H9 (cell line): ENCODE results near the gene BLNK. TPM values are rescaled to one million over a fixed set of nuclear protein-coding genes. Genes with fewer than 3 reads are reported as not detected.

Experiments
- DNase-seq: peaks from one replicate; pipeline ENCODE4 v3.0.0-alpha.2; 2017
- H2AFZ ChIP-seq: one replicate; pipeline ENCODE4 v1.6.1; 2013; ENCODE audit warnings: mild to moderate bottlenecking, low read length, control low read depth, moderate library complexity
- H2AK5ac ChIP-seq: 2 replicates; pipeline ENCODE4 v1.6.1; 2013; ENCODE audit warnings: low read length, control low read depth, mixed read lengths; ENCODE audit not compliant: insufficient read length
- H2BK120ac ChIP-seq: one replicate; pipeline ENCODE4 v1.6.1; 2013; ENCODE audit warnings: low read depth, mild to moderate bottlenecking, low read length, control low read depth, inconsistent platforms; ENCODE audit not compliant: poor library complexity, severe bottlenecking
- H2BK12ac ChIP-seq: 2 replicates; pipeline ENCODE4 v1.6.1; 2013; ENCODE audit warnings: low read length, control low read depth, mixed read lengths, low read depth; ENCODE audit not compliant: insufficient read length
- H2BK15ac ChIP-seq: 2 replicates; pipeline ENCODE4 v1.6.1; 2013; ENCODE audit warnings: low read depth, low read length, control low read depth
- H2BK20ac ChIP-seq: one replicate; pipeline ENCODE4 v1.6.1; 2013; ENCODE audit warnings: low read depth, mild to moderate bottlenecking, low read length, control low read depth, inconsistent platforms; ENCODE audit not compliant: poor library complexity, severe bottlenecking
- H2BK5ac ChIP-seq: 2 replicates; pipeline ENCODE4 v1.6.1; 2013; ENCODE audit warnings: low read length, control low read depth, mixed read lengths; ENCODE audit not compliant: insufficient read length
- H3K14ac ChIP-seq: 2 replicates; pipeline ENCODE4 v1.6.1; 2013; ENCODE audit warnings: low read length, control low read depth; ENCODE audit not compliant: insufficient read depth
- H3K18ac ChIP-seq: 2 replicates; pipeline ENCODE4 v1.6.1; 2013; ENCODE audit warnings: low read depth, mild to moderate bottlenecking, mixed read lengths, low read length, control low read depth; ENCODE audit not compliant: insufficient read length
- H3K23ac ChIP-seq: 2 replicates; pipeline ENCODE4 v1.6.1; 2013; ENCODE audit warnings: low read length, control low read depth, mixed read lengths, low read depth; ENCODE audit not compliant: insufficient read length
- H3K23me2 ChIP-seq: 2 replicates; pipeline ENCODE4 v1.6.1; 2013; ENCODE audit warnings: low read depth, mild to moderate bottlenecking, mixed read lengths, low read length, control low read depth; ENCODE audit not compliant: insufficient read length, poor library complexity, severe bottlenecking
- H3K27ac ChIP-seq: 2 replicates; pipeline ENCODE4 v1.5.1; 2013; ENCODE audit warnings: low read length, control low read depth, mixed read lengths, low read depth; ENCODE audit not compliant: insufficient read length
- H3K27me3 ChIP-seq: 2 replicates; pipeline ENCODE4 v1.6.1; 2013; ENCODE audit warnings: low read length, control low read depth, inconsistent platforms; ENCODE audit not compliant: insufficient read depth
- H3K4ac ChIP-seq: 2 replicates; pipeline ENCODE4 v1.6.1; 2013; ENCODE audit warnings: low read depth, mild to moderate bottlenecking, control low read depth, inconsistent platforms, low read length, moderate library complexity
- H3K4me1 ChIP-seq: 2 replicates; pipeline ENCODE4 v1.6.1; 2013; ENCODE audit warnings: low read length, control low read depth, inconsistent platforms; ENCODE audit not compliant: insufficient read depth
- H3K4me2 ChIP-seq: 2 replicates; pipeline ENCODE4 v1.6.1; 2013; ENCODE audit warnings: low read length, control low read depth, mixed read lengths; ENCODE audit not compliant: insufficient read length, insufficient read depth
- H3K56ac ChIP-seq: 2 replicates; pipeline ENCODE4 v1.6.1; 2013; ENCODE audit warnings: low read depth, mild to moderate bottlenecking, mixed read lengths, low read length, control low read depth; ENCODE audit not compliant: insufficient read length
- H3K79me1 ChIP-seq: 2 replicates; pipeline ENCODE4 v1.6.1; 2013; ENCODE audit warnings: low read depth, mild to moderate bottlenecking, moderate library complexity, low read length, control low read depth, inconsistent platforms; ENCODE audit not compliant: insufficient read depth, poor library complexity, severe bottlenecking
- H3K79me2 ChIP-seq: 2 replicates; pipeline ENCODE4 v1.6.1; 2013; ENCODE audit warnings: low read length, control low read depth, inconsistent platforms; ENCODE audit not compliant: insufficient read depth
- H3K9ac ChIP-seq: 2 replicates; pipeline ENCODE4 v1.6.1; 2013; ENCODE audit warnings: low read length, control low read depth, mixed read lengths; ENCODE audit not compliant: insufficient read length; ENCODE audit errors: extremely low read depth
- H3K9me3 ChIP-seq: one replicate; pipeline ENCODE4 v1.6.1; 2013; ENCODE audit warnings: low read depth, low read length, inconsistent platforms; ENCODE audit not compliant: control insufficient read depth
- H3T11ph ChIP-seq: one replicate; pipeline ENCODE4 v1.6.1; 2013; ENCODE audit warnings: mild to moderate bottlenecking, low read length, control low read depth, inconsistent platforms
- H4K20me1 ChIP-seq: one replicate; pipeline ENCODE4 v1.6.1; 2013; ENCODE audit not compliant: control insufficient read depth, insufficient read length, insufficient read depth
- H4K5ac ChIP-seq: 2 replicates; pipeline ENCODE4 v1.6.1; 2013; ENCODE audit warnings: low read depth, mild to moderate bottlenecking, mixed read lengths, low read length, control low read depth; ENCODE audit not compliant: insufficient read length
- H4K8ac ChIP-seq: replicated peaks from 2 replicates; pipeline ENCODE4 v1.6.1; 2013; ENCODE audit warnings: low read length, control low read depth, mixed read lengths, low read depth; ENCODE audit not compliant: insufficient read length
- H4K91ac ChIP-seq: 2 replicates; pipeline ENCODE4 v1.6.1; 2013; ENCODE audit warnings: low read depth, mild to moderate bottlenecking, moderate library complexity, mixed read lengths, low read length, control low read depth; ENCODE audit not compliant: insufficient read length
- H3K27ac Mint-ChIP-seq, 3 experiments: 2 replicates in 2 of 3; 3 replicates in 1 of 3; pipeline ENCODE4 v1.8.0; 2020 to 2021; ENCODE audit warnings: mixed read lengths in 3 of 3, mild to moderate bottlenecking in 1 of 3, moderate library complexity in 1 of 3
- H3K27me3 Mint-ChIP-seq: 2 replicates; pipeline ENCODE4 v1.8.0; 2021; ENCODE audit warnings: low read depth, mild to moderate bottlenecking, moderate library complexity, mixed read lengths
- H3K36me3 Mint-ChIP-seq, 3 experiments: 2 replicates in 2 of 3; 3 replicates in 1 of 3; pipeline ENCODE4 v1.8.0; 2020 to 2021; ENCODE audit warnings: low read depth in 3 of 3, mixed read lengths in 3 of 3; ENCODE audit not compliant: insufficient read depth in 1 of 3
- H3K4me1 Mint-ChIP-seq, 2 experiments: 2 replicates each; pipeline ENCODE4 v1.8.0; 2020; ENCODE audit warnings: mixed read lengths in 2 of 2
- H3K4me3 Mint-ChIP-seq, 2 experiments: 2 replicates in 1 of 2; 3 replicates in 1 of 2; pipeline ENCODE4 v1.8.0; 2020 to 2021; ENCODE audit warnings: mild to moderate bottlenecking in 2 of 2, mixed read lengths in 2 of 2, moderate library complexity in 1 of 2
- H3K9me3 Mint-ChIP-seq, 2 experiments: 2 replicates in 1 of 2; 3 replicates in 1 of 2; pipeline ENCODE4 v1.8.0; 2020; ENCODE audit warnings: mild to moderate bottlenecking in 2 of 2, mixed read lengths in 2 of 2, moderate library complexity in 1 of 2
- CTCF ChIP-seq: fragments of 200-600 bp; sonication (generic); conservative IDR thresholded peaks from 3 replicates; pipeline ENCODE4 v1.8.0; 2021; ENCODE audit warnings: antibody characterized with exemption, mild to moderate bottlenecking
- WGBS: extraction: QIAGEN DNeasy Blood & Tissue Kit; methylation state at CpG from one replicate; pipeline ENCODE4 v1.1.7; 2013; ENCODE audit warnings: missing lambda C conversion rate, low lambda C conversion rate, mixed read lengths; ENCODE audit not compliant: insufficient read length; ENCODE audit errors: extremely low coverage; 5-methylcytosine and 5-hydroxymethylcytosine counted together
- total RNA-seq: library from RNA; stranded (reverse); gene quantifications from 2 replicates; pipeline ENCODE4 v1.2.1, GENCODE V29; 2021

The BLNK gene
- total RNA-seq, 1 experiment from 2014 or later = not detected

- H3K4me1 Mint-ChIP-seq = peaks cover 9 to 12% of the 10 kb centered on the region in 2 experiments
- Histone ChIP-seq H2AFZ (no peak overlapping the region), H3K4me1 (no peaks in the 10 kb centered on the region), H2BK120ac (no peak overlapping the region), H3K4ac (no peak overlapping the region), H2BK15ac (no peak overlapping the region), H4K20me1 (no peaks in the 10 kb centered on the region), H3K9ac (no peak overlapping the region), H3K27me3 (no peaks in the 10 kb centered on the region), H2AK5ac (no peak overlapping the region), H2BK20ac (no peak overlapping the region), H3K56ac (no peak overlapping the region), H3K4me2 (no peak overlapping the region), H2BK5ac (no peak overlapping the region), H3K18ac (no peak overlapping the region), H3K79me2 (no peaks in the 10 kb centered on the region), H3K9me3 (no peaks in the 10 kb centered on the region), H4K91ac (no peak overlapping the region), H3K27ac (no peak overlapping the region), H4K8ac (no peak overlapping the region), H3K14ac (no peak overlapping the region), H3K79me1 (no peaks in the 10 kb centered on the region), H4K5ac (no peak overlapping the region), H3K23ac (no peak overlapping the region), H2BK12ac (no peak overlapping the region), H3K23me2 (no peaks in the 10 kb centered on the region), H3T11ph (no peak overlapping the region)
- H3K27ac Mint-ChIP-seq = 0 out of 7 replicates have a peak overlapping the region, but pooled peaks of 1 of the 3 experiments have one; percentile 3
- H3K36me3 Mint-ChIP-seq = no peaks in the 10 kb centered on the region
- WGBS = no CpG with 5 or more reads among the region's 4 CpGs
- DNase-seq = no peak
- no peaks in the 10 kb centered on the region for H3K9me3 Mint-ChIP-seq
- no peaks in the 10 kb centered on the region; the same call in 1 of the 2 replicates for H3K27me3 Mint-ChIP-seq
- no peak overlapping the region for H3K4me3 Mint-ChIP-seq
- no peak for TF ChIP-seq CTCF
Measured at GRCh38 chr10:96267234-96267705, 4.1 kb downstream of the BLNK start.
